HepG2 (cell line): Measurements from ENCODE around the gene PTPRH.

ENCODE experiments used
- RAD21 ChIP-seq: fragments of 450-650 bp; formaldehyde crosslinking; IDR thresholded peaks from 2 replicates; pipeline ENCODE4 v1.5.0; 2020; ENCODE audit warnings: mild to moderate bottlenecking
- SOX6 ChIP-seq, 2 experiments: fragments of 450-650 bp in 1 of 2; sonication (generic) in 1 of 2; formaldehyde crosslinking in 1 of 2; IDR thresholded peaks; 2 replicates each; pipeline versions ENCODE4 v1.4.0 to v1.6.1; 2017 to 2020; ENCODE audit warnings: antibody characterized with exemption in 1 of 2, mild to moderate bottlenecking in 1 of 2, missing genetic modification reagents in 1 of 2
- SRSF9 ChIP-seq: fragments of 200-400 bp; formaldehyde crosslinking; IDR thresholded peaks from 2 replicates; pipeline ENCODE4 v1.6.1; 2018; ENCODE audit warnings: borderline replicate concordance, mild to moderate bottlenecking, low read depth, low read length; ENCODE audit not compliant: insufficient read depth, poor library complexity, severe bottlenecking
- TIGD3 ChIP-seq: sonication (generic); formaldehyde crosslinking; IDR thresholded peaks from 2 replicates; pipeline ENCODE4 v1.5.1; 2020; ENCODE audit warnings: mild to moderate bottlenecking, missing genetic modification reagents, borderline replicate concordance
- ZNF142 ChIP-seq: sonication (generic); formaldehyde crosslinking; IDR thresholded peaks from 2 replicates; pipeline ENCODE4 v1.4.0; 2020; ENCODE audit warnings: missing genetic modification reagents
- TF ChIP-seq, protein P1 (sequence below): sonication (generic); formaldehyde crosslinking; IDR thresholded peaks from 2 replicates; pipeline ENCODE4 v1.5.0; 2020; ENCODE audit warnings: mild to moderate bottlenecking, missing genetic modification reagents, moderate library complexity
- TF ChIP-seq, protein P2 (sequence below): sonication (generic); formaldehyde crosslinking; IDR thresholded peaks from 2 replicates; pipeline ENCODE4 v1.4.0; 2020; ENCODE audit warnings: missing genetic modification reagents

DNA sequence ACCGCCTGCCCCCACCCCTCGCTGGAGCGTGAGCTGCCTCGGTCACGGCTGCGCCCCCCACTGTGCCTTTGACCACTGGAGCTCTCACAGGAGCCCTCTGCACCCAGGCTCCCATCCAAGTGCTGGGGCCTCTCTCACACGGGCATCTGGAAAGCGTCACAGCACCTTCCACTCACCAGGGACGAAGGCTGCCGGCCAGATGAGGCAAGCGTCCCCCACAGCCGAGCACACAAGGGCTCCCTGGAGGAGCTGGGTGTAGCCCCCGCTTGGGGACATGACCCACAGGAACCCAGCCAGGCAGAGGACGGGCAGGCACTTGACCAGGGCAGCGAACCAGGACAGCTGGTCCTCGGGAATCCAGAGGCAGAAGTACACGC, 18.7 kb upstream of the PTPRH start:
- TF ChIP-seq SRSF9 = no peak
- TF ChIP-seq RAD21 (CRISPR knock-in tag) = no peak
- TF ChIP-seq ZNF142 (CRISPR knock-in tag) = no peak
- TF ChIP-seq, protein P1, sequence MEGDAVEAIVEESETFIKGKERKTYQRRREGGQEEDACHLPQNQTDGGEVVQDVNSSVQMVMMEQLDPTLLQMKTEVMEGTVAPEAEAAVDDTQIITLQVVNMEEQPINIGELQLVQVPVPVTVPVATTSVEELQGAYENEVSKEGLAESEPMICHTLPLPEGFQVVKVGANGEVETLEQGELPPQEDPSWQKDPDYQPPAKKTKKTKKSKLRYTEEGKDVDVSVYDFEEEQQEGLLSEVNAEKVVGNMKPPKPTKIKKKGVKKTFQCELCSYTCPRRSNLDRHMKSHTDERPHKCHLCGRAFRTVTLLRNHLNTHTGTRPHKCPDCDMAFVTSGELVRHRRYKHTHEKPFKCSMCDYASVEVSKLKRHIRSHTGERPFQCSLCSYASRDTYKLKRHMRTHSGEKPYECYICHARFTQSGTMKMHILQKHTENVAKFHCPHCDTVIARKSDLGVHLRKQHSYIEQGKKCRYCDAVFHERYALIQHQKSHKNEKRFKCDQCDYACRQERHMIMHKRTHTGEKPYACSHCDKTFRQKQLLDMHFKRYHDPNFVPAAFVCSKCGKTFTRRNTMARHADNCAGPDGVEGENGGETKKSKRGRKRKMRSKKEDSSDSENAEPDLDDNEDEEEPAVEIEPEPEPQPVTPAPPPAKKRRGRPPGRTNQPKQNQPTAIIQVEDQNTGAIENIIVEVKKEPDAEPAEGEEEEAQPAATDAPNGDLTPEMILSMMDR = no peak
- no peak for TF ChIP-seq TIGD3 (CRISPR knock-in tag)
- TF ChIP-seq SOX6 (IDR thresholded peaks at IDR 0.05) = no peak
- TF ChIP-seq SOX6 (CRISPR knock-in tag; IDR thresholded peaks at IDR 0.05) = no peak
- TF ChIP-seq, protein P2, sequence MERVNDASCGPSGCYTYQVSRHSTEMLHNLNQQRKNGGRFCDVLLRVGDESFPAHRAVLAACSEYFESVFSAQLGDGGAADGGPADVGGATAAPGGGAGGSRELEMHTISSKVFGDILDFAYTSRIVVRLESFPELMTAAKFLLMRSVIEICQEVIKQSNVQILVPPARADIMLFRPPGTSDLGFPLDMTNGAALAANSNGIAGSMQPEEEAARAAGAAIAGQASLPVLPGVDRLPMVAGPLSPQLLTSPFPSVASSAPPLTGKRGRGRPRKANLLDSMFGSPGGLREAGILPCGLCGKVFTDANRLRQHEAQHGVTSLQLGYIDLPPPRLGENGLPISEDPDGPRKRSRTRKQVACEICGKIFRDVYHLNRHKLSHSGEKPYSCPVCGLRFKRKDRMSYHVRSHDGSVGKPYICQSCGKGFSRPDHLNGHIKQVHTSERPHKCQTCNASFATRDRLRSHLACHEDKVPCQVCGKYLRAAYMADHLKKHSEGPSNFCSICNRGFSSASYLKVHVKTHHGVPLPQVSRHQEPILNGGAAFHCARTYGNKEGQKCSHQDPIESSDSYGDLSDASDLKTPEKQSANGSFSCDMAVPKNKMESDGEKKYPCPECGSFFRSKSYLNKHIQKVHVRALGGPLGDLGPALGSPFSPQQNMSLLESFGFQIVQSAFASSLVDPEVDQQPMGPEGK (CRISPR knock-in tag) = no peak
